GM21526 (cell line): Measurements from ENCODE around the gene LGR5.
"Not testable (repeated sequence)": the region's sequence is repeated elsewhere in the genome, so short reads cannot be mapped to it uniquely, and the experiment has no call there.

Source experiments
- ATAC-seq: cut with Tn5 transposase; IDR thresholded peaks from one replicate; pipeline ENCODE4 v1.9.1; 2021; ENCODE audit warnings: moderate library complexity; ENCODE audit not compliant: unreplicated experiment, low FRiP score

The LGR5 gene

GRCh38 chr12:71538807-71539206 is 99.2 kb downstream of the LGR5 start:
- no peak for ATAC-seq

- ATAC-seq: no peak
These were observed 102.0 kb downstream of the LGR5 start for GRCh38 chr12:71541583-71541982.

- ATAC-seq: no peak
These were observed 106.8 kb downstream of the LGR5 start for GRCh38 chr12:71546322-71546861.

- ATAC-seq: no peak
These were observed 109.3 kb downstream of the LGR5 start for GRCh38 chr12:71548893-71549292.

- no peak for ATAC-seq
These were observed 111.9 kb downstream of the LGR5 start for GRCh38 chr12:71551529-71551928.

- ATAC-seq: no peak
These were observed 113.3 kb downstream of the LGR5 start for GRCh38 chr12:71552728-71553501.

GRCh38 chr12:71555191-71555590 is 115.6 kb downstream of the LGR5 start:
- ATAC-seq: no peak

GRCh38 chr12:71555789-71556188 is 116.2 kb downstream of the LGR5 start:
- not testable (repeated sequence) for ATAC-seq

GRCh38 chr12:71556448-71556847 is 116.8 kb downstream of the LGR5 start:
- ATAC-seq: no peak

GRCh38 chr12:71556875-71557274 is 117.3 kb downstream of the LGR5 start:
- no peak for ATAC-seq

GRCh38 chr12:71558445-71558844 is 118.8 kb downstream of the LGR5 start:
- no peak for ATAC-seq

- ATAC-seq: no peak
These were observed 123.3 kb downstream of the LGR5 start for GRCh38 chr12:71562676-71563595.

GRCh38 chr12:71565535-71565934 is 125.9 kb downstream of the LGR5 start:
- ATAC-seq: no peak

- no peak for ATAC-seq
These were observed 127.1 kb downstream of the LGR5 start for GRCh38 chr12:71566655-71567054.

GRCh38 chr12:71567537-71567936 is 127.9 kb downstream of the LGR5 start:
- ATAC-seq: no peak

GRCh38 chr12:71569885-71570284 is 130.3 kb downstream of the LGR5 start:
- ATAC-seq: not testable (repeated sequence)

GRCh38 chr12:71576496-71576895 is 136.9 kb downstream of the LGR5 start:
- no peak for ATAC-seq

GRCh38 chr12:71578694-71579258 is 139.2 kb downstream of the LGR5 start:
- no peak for ATAC-seq

- ATAC-seq: no peak
These were observed 141.6 kb downstream of the LGR5 start for GRCh38 chr12:71581206-71581605.

GRCh38 chr12:71582925-71583324 is 143.3 kb downstream of the LGR5 start:
- no peak for ATAC-seq

- no peak for ATAC-seq
These were observed 144.8 kb downstream of the LGR5 start for GRCh38 chr12:71584356-71584755.
